Measurements from ENCODE around the gene MYBPC2. TPM values are rescaled to one million over a fixed set of nuclear protein-coding genes. Genes with fewer than 3 reads are reported as not detected.

Gene MYBPC2
- total and polyA plus RNA-seq, 9 of the 15 experiments (the other 6 are each of a cell fraction or from before 2014, with no cell fraction given), result 0.01 to 0.14 (median 0.04) TPM; not detected in 6

GRCh38 chr19:50465986-50466705 lies 33.5 kb downstream of the MYBPC2 start (continued):
- TF ChIP-seq, protein P1, sequence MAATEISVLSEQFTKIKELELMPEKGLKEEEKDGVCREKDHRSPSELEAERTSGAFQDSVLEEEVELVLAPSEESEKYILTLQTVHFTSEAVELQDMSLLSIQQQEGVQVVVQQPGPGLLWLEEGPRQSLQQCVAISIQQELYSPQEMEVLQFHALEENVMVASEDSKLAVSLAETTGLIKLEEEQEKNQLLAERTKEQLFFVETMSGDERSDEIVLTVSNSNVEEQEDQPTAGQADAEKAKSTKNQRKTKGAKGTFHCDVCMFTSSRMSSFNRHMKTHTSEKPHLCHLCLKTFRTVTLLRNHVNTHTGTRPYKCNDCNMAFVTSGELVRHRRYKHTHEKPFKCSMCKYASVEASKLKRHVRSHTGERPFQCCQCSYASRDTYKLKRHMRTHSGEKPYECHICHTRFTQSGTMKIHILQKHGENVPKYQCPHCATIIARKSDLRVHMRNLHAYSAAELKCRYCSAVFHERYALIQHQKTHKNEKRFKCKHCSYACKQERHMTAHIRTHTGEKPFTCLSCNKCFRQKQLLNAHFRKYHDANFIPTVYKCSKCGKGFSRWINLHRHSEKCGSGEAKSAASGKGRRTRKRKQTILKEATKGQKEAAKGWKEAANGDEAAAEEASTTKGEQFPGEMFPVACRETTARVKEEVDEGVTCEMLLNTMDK (IDR thresholded peaks at IDR 0.05; ENCODE audit: borderline replicate concordance, insufficient read depth, low read depth, low read length, poor library complexity, severe bottlenecking), result no peak
- TF ChIP-seq ZNF311 (CRISPR knock-in tag; IDR thresholded peaks at IDR 0.05) (no peak), CEBPB (tag; IDR thresholded peaks at IDR 0.05) (no peak), ZFX (CRISPR knock-in tag; IDR thresholded peaks at IDR 0.05) (peak; percentile 50), ZNF143 (CRISPR knock-in tag; IDR thresholded peaks at IDR 0.05) (no peak), GABPB1 (CRISPR knock-in tag; IDR thresholded peaks at IDR 0.05) (no peak), ZNF431 (CRISPR knock-in tag; IDR thresholded peaks at IDR 0.05) (no peak), HDAC8 (tag; IDR thresholded peaks at IDR 0.05) (no peak), SREBF1 (IDR thresholded peaks at IDR 0.05; ENCODE audit: borderline replicate concordance, low read depth, low read length) (no peak), SUPT5H (IDR thresholded peaks at IDR 0.05) (no peak), RAD21 (CRISPR knock-in tag; conservative IDR thresholded peaks at IDR 0.05 in 1 of 2, IDR thresholded peaks at IDR 0.05 in 1 of 2) (peak in 1 of 2 experiments; percentile 41; a peak in 2 of 4 replicates), CXXC5 (CRISPR knock-in tag; IDR thresholded peaks at IDR 0.05) (peak; percentile 27), ZFPM2 (CRISPR knock-in tag; IDR thresholded peaks at IDR 0.05) (no peak), HMG20A (CRISPR knock-in tag; conservative IDR thresholded peaks at IDR 0.05) (no peak), MXD1 (CRISPR knock-in tag; IDR thresholded peaks at IDR 0.05; ENCODE audit: borderline replicate concordance, poor library complexity, severe bottlenecking) (no peak), NR2F6 (CRISPR knock-in tag; IDR thresholded peaks at IDR 0.05) (no peak)
- TF ChIP-seq, protein P2, sequence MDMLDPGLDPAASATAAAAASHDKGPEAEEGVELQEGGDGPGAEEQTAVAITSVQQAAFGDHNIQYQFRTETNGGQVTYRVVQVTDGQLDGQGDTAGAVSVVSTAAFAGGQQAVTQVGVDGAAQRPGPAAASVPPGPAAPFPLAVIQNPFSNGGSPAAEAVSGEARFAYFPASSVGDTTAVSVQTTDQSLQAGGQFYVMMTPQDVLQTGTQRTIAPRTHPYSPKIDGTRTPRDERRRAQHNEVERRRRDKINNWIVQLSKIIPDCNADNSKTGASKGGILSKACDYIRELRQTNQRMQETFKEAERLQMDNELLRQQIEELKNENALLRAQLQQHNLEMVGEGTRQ (CRISPR knock-in tag; IDR thresholded peaks at IDR 0.05), result no peak
- TF ChIP-seq, protein P3, sequence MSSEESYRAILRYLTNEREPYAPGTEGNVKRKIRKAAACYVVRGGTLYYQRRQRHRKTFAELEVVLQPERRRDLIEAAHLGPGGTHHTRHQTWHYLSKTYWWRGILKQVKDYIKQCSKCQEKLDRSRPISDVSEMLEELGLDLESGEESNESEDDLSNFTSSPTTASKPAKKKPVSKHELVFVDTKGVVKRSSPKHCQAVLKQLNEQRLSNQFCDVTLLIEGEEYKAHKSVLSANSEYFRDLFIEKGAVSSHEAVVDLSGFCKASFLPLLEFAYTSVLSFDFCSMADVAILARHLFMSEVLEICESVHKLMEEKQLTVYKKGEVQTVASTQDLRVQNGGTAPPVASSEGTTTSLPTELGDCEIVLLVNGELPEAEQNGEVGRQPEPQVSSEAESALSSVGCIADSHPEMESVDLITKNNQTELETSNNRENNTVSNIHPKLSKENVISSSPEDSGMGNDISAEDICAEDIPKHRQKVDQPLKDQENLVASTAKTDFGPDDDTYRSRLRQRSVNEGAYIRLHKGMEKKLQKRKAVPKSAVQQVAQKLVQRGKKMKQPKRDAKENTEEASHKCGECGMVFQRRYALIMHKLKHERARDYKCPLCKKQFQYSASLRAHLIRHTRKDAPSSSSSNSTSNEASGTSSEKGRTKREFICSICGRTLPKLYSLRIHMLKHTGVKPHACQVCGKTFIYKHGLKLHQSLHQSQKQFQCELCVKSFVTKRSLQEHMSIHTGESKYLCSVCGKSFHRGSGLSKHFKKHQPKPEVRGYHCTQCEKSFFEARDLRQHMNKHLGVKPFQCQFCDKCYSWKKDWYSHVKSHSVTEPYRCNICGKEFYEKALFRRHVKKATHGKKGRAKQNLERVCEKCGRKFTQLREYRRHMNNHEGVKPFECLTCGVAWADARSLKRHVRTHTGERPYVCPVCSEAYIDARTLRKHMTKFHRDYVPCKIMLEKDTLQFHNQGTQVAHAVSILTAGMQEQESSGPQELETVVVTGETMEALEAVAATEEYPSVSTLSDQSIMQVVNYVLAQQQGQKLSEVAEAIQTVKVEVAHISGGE (CRISPR knock-in tag; IDR thresholded peaks at IDR 0.05), result peak in 1 of 3 experiments; percentile 59; a peak in 2 of 6 replicates
- TF ChIP-seq, protein P4, sequence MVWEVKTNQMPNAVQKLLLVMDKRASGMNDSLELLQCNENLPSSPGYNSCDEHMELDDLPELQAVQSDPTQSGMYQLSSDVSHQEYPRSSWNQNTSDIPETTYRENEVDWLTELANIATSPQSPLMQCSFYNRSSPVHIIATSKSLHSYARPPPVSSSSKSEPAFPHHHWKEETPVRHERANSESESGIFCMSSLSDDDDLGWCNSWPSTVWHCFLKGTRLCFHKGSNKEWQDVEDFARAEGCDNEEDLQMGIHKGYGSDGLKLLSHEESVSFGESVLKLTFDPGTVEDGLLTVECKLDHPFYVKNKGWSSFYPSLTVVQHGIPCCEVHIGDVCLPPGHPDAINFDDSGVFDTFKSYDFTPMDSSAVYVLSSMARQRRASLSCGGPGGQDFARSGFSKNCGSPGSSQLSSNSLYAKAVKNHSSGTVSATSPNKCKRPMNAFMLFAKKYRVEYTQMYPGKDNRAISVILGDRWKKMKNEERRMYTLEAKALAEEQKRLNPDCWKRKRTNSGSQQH (CRISPR knock-in tag; IDR thresholded peaks at IDR 0.05), result no peak

All from K562 (cell line).